K562 (cell line): ENCODE measurements around the gene GET4. TPM values are rescaled to one million over a fixed set of nuclear protein-coding genes. Genes with fewer than 3 reads are reported as not detected.

ENCODE experiments used
- ARID1B ChIP-seq: fragments of 450-650 bp; IDR thresholded peaks from 2 replicates; pipeline ENCODE4 v1.6.1; 2016; ENCODE audit warnings: antibody characterized with exemption, mild to moderate bottlenecking, inconsistent platforms
- DPF2 ChIP-seq: fragments of 450-650 bp; IDR thresholded peaks from 2 replicates; pipeline ENCODE4 v1.6.1; 2016
- GATAD2A ChIP-seq: fragments of 450-650 bp; IDR thresholded peaks from 2 replicates; pipeline ENCODE4 v1.6.1; 2017
- KLF13 ChIP-seq: fragments of 450-650 bp; IDR thresholded peaks from 2 replicates; pipeline ENCODE4 v1.6.1; 2016; ENCODE audit warnings: missing genetic modification characterization, low read depth, mild to moderate bottlenecking, missing compliant biosample characterization, moderate library complexity, borderline replicate concordance
- NR1H2 ChIP-seq: sonication (generic); formaldehyde crosslinking; IDR thresholded peaks from 2 replicates; pipeline ENCODE4 v1.4.0; 2020; ENCODE audit warnings: mild to moderate bottlenecking, missing genetic modification reagents
- OTX1 ChIP-seq: fragments of 450-650 bp; formaldehyde crosslinking; IDR thresholded peaks from 2 replicates; pipeline ENCODE4 v1.4.0; 2022; ENCODE audit warnings: mild to moderate bottlenecking
- PML ChIP-seq: IDR thresholded peaks from 2 replicates; pipeline ENCODE4 v1.6.1; 2012; ENCODE audit warnings: low read length, inconsistent platforms
- POLR2H ChIP-seq: IDR thresholded peaks from 2 replicates; pipeline ENCODE4 v1.6.1; 2016; ENCODE audit warnings: missing genetic modification characterization, low read depth, mild to moderate bottlenecking, control low read depth, missing compliant biosample characterization, moderate library complexity
- POLR3G ChIP-seq: IDR thresholded peaks from 2 replicates; pipeline ENCODE4 v1.6.1; 2011; ENCODE audit not compliant: insufficient read length, insufficient replicate concordance; ENCODE audit errors: extremely low read depth
- SETDB1 ChIP-seq: IDR thresholded peaks from one replicate; pipeline ENCODE4 v1.6.1; 2012; ENCODE audit warnings: low read length, control low read depth, inconsistent platforms
- TEAD2 ChIP-seq: fragments of 450-650 bp; IDR thresholded peaks from 2 replicates; pipeline ENCODE4 v1.6.1; 2016; ENCODE audit warnings: missing genetic modification characterization, control low read depth, missing compliant biosample characterization
- polyA plus RNA-seq, 8 experiments: library from polyadenylated mRNA; depleted of rRNA in 4 of 8; stranded (reverse) in 5 of 8; unstranded in 3 of 8; fragments of >200 nt; fragmentation: Nextera tagmentation in 2 of 8; fragmentation: Illumina TruSeq in 1 of 8; extraction: Ambion mirVana in 2 of 8; extraction: Trizol in 1 of 8; gene quantifications; 2 replicates each; pipeline versions ENCODE4 v1.2.1 to v1.2.3, GENCODE V29; 2011 to 2014; ENCODE audit warnings: inconsistent platforms in 1 of 8, missing spikeins in 1 of 8
- total RNA-seq, 7 experiments: library from RNA; depleted of rRNA in 6 of 7; stranded (reverse); fragments of >200 nt in 6 of 7; fragmentation: Illumina TruSeq in 2 of 7; extraction: Trizol in 2 of 7; gene quantifications; 2 replicates each; pipeline versions ENCODE4 v1.2.1 to v1.2.3, GENCODE V29; 2011 to 2021; ENCODE audit warnings: low replicate concordance in 1 of 7
- TF ChIP-seq, protein P1 (sequence below), 3 experiments: fragments of 200-800 bp in 1 of 3; fragments of 250-450 bp in 1 of 3; fragments of 450-650 bp in 1 of 3; sonication (Bioruptor Pico) in 1 of 3; sonication (Bioruptor generic) in 1 of 3; formaldehyde crosslinking in 1 of 3; IDR thresholded peaks; 2 replicates each; pipeline versions ENCODE4 v1.6.1 to v1.8.0; 2016 to 2022; ENCODE audit warnings: mild to moderate bottlenecking in 2 of 3, missing genetic modification characterization in 2 of 3, missing compliant biosample characterization in 1 of 3, moderate library complexity in 1 of 3
- TF ChIP-seq, protein P2 (sequence below), 2 experiments: fragments of 450-650 bp; formaldehyde crosslinking in 1 of 2; IDR thresholded peaks; 2 replicates each; pipeline versions ENCODE4 v1.4.0 to v1.6.1; 2014 to 2020; ENCODE audit warnings: mild to moderate bottlenecking in 2 of 2, borderline replicate concordance in 1 of 2, low read depth in 1 of 2
- TF ChIP-seq, protein P3 (sequence below): fragments of 450-650 bp; IDR thresholded peaks from 2 replicates; pipeline ENCODE4 v1.6.1; 2016; ENCODE audit warnings: antibody characterized with exemption

Gene GET4
- total and polyA plus RNA-seq, 9 of the 15 experiments (the other 6 are each of a cell fraction or from before 2014, with no cell fraction given): 0.99 to 122 (median 40.4) TPM

DNA sequence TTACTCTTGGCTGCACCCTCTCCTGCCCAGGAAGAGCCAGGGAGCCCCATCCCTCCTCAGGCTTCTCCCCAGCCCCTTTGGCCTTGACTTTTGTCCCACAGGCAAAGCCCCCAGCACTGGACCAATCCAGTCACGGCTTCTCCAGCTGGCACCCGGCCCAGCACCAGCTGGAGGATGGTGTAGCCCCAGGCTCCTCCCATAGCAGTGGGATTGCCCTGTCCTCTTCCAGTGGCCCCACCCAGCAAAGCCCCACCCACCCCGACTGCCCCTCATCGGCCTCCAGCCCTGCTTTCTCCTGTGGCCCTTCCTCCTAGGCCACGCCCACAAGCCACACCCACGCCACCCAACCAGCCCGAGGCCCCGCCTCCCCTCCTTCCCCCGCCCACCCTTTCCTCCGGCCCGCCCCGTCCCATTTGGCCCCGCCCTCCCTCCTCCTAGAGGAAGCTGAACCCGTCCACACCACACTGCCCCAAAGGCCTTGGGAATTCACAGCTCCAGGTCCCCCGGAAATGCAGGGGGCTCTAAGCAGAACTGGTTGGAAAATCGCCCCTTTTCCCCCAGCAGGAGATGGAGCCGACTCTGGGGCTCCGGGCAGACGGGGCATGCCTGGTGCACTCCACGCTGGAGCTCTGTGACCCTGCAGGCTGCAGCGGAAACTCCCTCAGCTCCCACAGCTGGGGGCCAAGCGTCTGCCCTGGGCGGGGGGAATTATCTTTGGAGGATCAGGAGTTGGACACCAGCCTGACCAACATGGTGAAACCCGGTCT lies 25.2 kb downstream of the GET4 start (continued):
- TF ChIP-seq, protein P1, sequence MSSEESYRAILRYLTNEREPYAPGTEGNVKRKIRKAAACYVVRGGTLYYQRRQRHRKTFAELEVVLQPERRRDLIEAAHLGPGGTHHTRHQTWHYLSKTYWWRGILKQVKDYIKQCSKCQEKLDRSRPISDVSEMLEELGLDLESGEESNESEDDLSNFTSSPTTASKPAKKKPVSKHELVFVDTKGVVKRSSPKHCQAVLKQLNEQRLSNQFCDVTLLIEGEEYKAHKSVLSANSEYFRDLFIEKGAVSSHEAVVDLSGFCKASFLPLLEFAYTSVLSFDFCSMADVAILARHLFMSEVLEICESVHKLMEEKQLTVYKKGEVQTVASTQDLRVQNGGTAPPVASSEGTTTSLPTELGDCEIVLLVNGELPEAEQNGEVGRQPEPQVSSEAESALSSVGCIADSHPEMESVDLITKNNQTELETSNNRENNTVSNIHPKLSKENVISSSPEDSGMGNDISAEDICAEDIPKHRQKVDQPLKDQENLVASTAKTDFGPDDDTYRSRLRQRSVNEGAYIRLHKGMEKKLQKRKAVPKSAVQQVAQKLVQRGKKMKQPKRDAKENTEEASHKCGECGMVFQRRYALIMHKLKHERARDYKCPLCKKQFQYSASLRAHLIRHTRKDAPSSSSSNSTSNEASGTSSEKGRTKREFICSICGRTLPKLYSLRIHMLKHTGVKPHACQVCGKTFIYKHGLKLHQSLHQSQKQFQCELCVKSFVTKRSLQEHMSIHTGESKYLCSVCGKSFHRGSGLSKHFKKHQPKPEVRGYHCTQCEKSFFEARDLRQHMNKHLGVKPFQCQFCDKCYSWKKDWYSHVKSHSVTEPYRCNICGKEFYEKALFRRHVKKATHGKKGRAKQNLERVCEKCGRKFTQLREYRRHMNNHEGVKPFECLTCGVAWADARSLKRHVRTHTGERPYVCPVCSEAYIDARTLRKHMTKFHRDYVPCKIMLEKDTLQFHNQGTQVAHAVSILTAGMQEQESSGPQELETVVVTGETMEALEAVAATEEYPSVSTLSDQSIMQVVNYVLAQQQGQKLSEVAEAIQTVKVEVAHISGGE (CRISPR knock-in tag; IDR thresholded peaks at IDR 0.05): no peak
- no peak for TF ChIP-seq POLR2H (tag)
- no peak for TF ChIP-seq OTX1 (CRISPR knock-in tag)
- no peak for TF ChIP-seq NR1H2
- TF ChIP-seq ARID1B: 0 out of 2 replicates have a peak, but pooled peaks have one; percentile 14
- no peak for TF ChIP-seq PML
- TF ChIP-seq SETDB1: no peak
- TF ChIP-seq KLF13 (tag): no peak
- TF ChIP-seq DPF2: no peak
- TF ChIP-seq, protein P2, sequence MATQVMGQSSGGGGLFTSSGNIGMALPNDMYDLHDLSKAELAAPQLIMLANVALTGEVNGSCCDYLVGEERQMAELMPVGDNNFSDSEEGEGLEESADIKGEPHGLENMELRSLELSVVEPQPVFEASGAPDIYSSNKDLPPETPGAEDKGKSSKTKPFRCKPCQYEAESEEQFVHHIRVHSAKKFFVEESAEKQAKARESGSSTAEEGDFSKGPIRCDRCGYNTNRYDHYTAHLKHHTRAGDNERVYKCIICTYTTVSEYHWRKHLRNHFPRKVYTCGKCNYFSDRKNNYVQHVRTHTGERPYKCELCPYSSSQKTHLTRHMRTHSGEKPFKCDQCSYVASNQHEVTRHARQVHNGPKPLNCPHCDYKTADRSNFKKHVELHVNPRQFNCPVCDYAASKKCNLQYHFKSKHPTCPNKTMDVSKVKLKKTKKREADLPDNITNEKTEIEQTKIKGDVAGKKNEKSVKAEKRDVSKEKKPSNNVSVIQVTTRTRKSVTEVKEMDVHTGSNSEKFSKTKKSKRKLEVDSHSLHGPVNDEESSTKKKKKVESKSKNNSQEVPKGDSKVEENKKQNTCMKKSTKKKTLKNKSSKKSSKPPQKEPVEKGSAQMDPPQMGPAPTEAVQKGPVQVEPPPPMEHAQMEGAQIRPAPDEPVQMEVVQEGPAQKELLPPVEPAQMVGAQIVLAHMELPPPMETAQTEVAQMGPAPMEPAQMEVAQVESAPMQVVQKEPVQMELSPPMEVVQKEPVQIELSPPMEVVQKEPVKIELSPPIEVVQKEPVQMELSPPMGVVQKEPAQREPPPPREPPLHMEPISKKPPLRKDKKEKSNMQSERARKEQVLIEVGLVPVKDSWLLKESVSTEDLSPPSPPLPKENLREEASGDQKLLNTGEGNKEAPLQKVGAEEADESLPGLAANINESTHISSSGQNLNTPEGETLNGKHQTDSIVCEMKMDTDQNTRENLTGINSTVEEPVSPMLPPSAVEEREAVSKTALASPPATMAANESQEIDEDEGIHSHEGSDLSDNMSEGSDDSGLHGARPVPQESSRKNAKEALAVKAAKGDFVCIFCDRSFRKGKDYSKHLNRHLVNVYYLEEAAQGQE (IDR thresholded peaks at IDR 0.05; ENCODE audit: borderline replicate concordance): peak; percentile 45; the same call in 1 of the 2 replicates
- TF ChIP-seq, protein P2 (CRISPR knock-in tag; IDR thresholded peaks at IDR 0.05; ENCODE audit: low read depth): no peak
- no peak for TF ChIP-seq TEAD2
- TF ChIP-seq, protein P3, sequence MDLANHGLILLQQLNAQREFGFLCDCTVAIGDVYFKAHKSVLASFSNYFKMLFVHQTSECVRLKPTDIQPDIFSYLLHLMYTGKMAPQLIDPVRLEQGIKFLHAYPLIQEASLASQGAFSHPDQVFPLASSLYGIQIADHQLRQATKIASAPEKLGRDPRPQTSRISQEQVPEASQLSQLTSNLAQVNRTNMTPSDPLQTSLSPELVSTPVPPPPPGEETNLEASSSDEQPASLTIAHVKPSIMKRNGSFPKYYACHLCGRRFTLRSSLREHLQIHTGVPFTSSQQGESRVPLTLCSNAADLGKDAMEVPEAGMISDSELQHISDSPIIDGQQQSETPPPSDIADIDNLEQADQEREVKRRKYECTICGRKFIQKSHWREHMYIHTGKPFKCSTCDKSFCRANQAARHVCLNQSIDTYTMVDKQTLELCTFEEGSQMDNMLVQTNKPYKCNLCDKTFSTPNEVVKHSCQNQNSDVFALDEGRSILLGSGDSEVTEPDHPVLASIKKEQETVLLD: no peak
- TF ChIP-seq POLR3G: no peak
- TF ChIP-seq GATAD2A: no peak
